OCI-LY7 (cell line): ENCODE results near the gene SLC66A2. TPM values are rescaled to one million over a fixed set of nuclear protein-coding genes. Genes with fewer than 3 reads are reported as not detected.

ENCODE experiments used
- BruUV-seq: library from RNA; stranded (reverse); fragments of 400-500 nt; replicated peaks from 2 replicates; lab custom pipeline; 2021; lab: Mats Ljungman, UMichigan
- CTCF ChIA-PET: fragments of 300-600 bp; sonication (Branson Sonifier 250); formaldehyde crosslinking; loops from one replicate; lab custom pipeline; 2022; ENCODE audit warnings: antibody characterized with exemption; ENCODE audit not compliant: unreplicated experiment; lab: Charles Lee
- POLR2A ChIA-PET: fragments of 300-600 bp; sonication (Branson Sonifier 250); formaldehyde crosslinking; loops from one replicate; lab custom pipeline; 2022; ENCODE audit warnings: antibody characterized with exemption; lab: Charles Lee
- DNase-seq: peaks from one replicate; pipeline ENCODE4 v3.0.0-alpha.2; 2015; ENCODE audit warnings: low spot score
- H2AFZ ChIP-seq: fragments of 200-600 bp; sonication (generic), shearing (Covaris generic); 2 replicates; pipeline ENCODE4 v1.6.1; 2014; ENCODE audit warnings: mild to moderate bottlenecking, antibody characterized with exemption, low read length, moderate library complexity
- H3K27ac ChIP-seq: fragments of 200-600 bp; sonication (generic); 2 replicates; pipeline ENCODE4 v1.5.1; 2014; ENCODE audit warnings: mixed run types, low read depth, mild to moderate bottlenecking, moderate library complexity, low read length, inconsistent platforms; ENCODE audit not compliant: poor library complexity, severe bottlenecking
- H3K36me3 ChIP-seq: fragments of 200-600 bp; sonication (generic); 2 replicates; pipeline ENCODE4 v1.6.1; 2014; ENCODE audit warnings: mild to moderate bottlenecking, antibody characterized with exemption, low read length, moderate library complexity, mixed read lengths; ENCODE audit not compliant: insufficient read depth
- H3K4me1 ChIP-seq: fragments of 200-600 bp; sonication (generic); 2 replicates; pipeline ENCODE4 v1.5.1; 2014; ENCODE audit warnings: mild to moderate bottlenecking, low read length; ENCODE audit not compliant: insufficient read depth, poor library complexity, severe bottlenecking
- H3K4me2 ChIP-seq: fragments of 200-600 bp; sonication (generic); 2 replicates; pipeline ENCODE4 v1.6.1; 2014; ENCODE audit warnings: mild to moderate bottlenecking, low read length
- H3K4me3 ChIP-seq: fragments of 200-600 bp; sonication (generic); 2 replicates; pipeline ENCODE4 v1.5.1; 2014; ENCODE audit warnings: mild to moderate bottlenecking, low read depth, low read length; ENCODE audit not compliant: poor library complexity, severe bottlenecking
- H3K79me2 ChIP-seq: fragments of 200-600 bp; sonication (generic); 2 replicates; pipeline ENCODE4 v1.6.1; 2016; ENCODE audit warnings: low read depth, mild to moderate bottlenecking, low read length, moderate library complexity, mixed read lengths; ENCODE audit not compliant: insufficient read depth
- H3K9me2 ChIP-seq: fragments of 200-600 bp; sonication (generic); 2 replicates; pipeline ENCODE4 v1.6.1; 2016; ENCODE audit warnings: mild to moderate bottlenecking, low read length, mixed read lengths; ENCODE audit not compliant: insufficient read depth
- H3K9me3 ChIP-seq: fragments of 200-600 bp; sonication (generic); 2 replicates; pipeline ENCODE4 v1.6.1; 2014; ENCODE audit warnings: mild to moderate bottlenecking, mixed run types, low read length, mixed read lengths
- H4K20me1 ChIP-seq: fragments of 200-600 bp; sonication (generic); 2 replicates; pipeline ENCODE4 v1.6.1; 2014; ENCODE audit warnings: mild to moderate bottlenecking, antibody characterized with exemption, low read length, moderate library complexity, mixed read lengths; ENCODE audit not compliant: insufficient read depth
- CTCF ChIP-seq: fragments of 200-600 bp; sonication (generic); conservative IDR thresholded peaks from 2 replicates; pipeline ENCODE4 v1.5.1; 2014; ENCODE audit warnings: mild to moderate bottlenecking, antibody characterized with exemption, low read length, moderate library complexity, mixed read lengths
- EZH2phosphoT487 ChIP-seq: fragments of 200-600 bp; sonication (generic); IDR thresholded peaks from 2 replicates; pipeline ENCODE4 v1.6.1; 2018; ENCODE audit warnings: low read depth, borderline replicate concordance, mild to moderate bottlenecking, mixed run types, antibody characterized with exemption, low read length, moderate library complexity, mixed read lengths
- intact Hi-C: fragments of 100-400 bp; cut with micrococcal nuclease; formaldehyde crosslinking; loops from one replicate; pipeline ENCODE4 v1.10.0; 2022; ENCODE audit not compliant: unreplicated experiment
- total RNA-seq, 2 experiments: library from RNA; depleted of rRNA in 1 of 2; stranded (reverse); fragments of >200 nt in 1 of 2; shearing (Covaris generic) in 1 of 2; gene quantifications; 2 replicates each; pipeline ENCODE4 v1.2.3, GENCODE V29; 2014 to 2022

SLC66A2 gene
- total RNA-seq, 2 experiments from 2014 or later: 14.5 to 17.9 TPM

- Histone ChIP-seq H3K79me2 (no peaks in the 10 kb centered on the region), H4K20me1 (no peaks in the 10 kb centered on the region), H3K4me1 (peaks cover 26% of the 10 kb centered on the region), H3K4me2 (no peak overlapping the region), H3K27ac (no peak overlapping the region), H2AFZ (no peak overlapping the region), H3K9me2 (no peaks in the 10 kb centered on the region), H3K9me3 (no peaks in the 10 kb centered on the region), H3K4me3 (no peak overlapping the region), H3K36me3 (no peaks in the 10 kb centered on the region)
- ChIA-PET CTCF (no interaction called here), POLR2A (no interaction called here)
- TF ChIP-seq CTCF (no peak), EZH2phosphoT487 (no peak)
- intact Hi-C loops: no loop called here
- BruUV-seq: no TSS peak
- no peak for DNase-seq
Observed at GRCh38 chr18:79958981-79959380, 7.5 kb upstream of the SLC66A2 start.

GRCh38 chr18:79956276-79956675 is 4.8 kb upstream of the SLC66A2 start:
- Histone ChIP-seq H3K4me1 (peaks cover 20% of the 10 kb centered on the region), H3K9me3 (no peaks in the 10 kb centered on the region), H3K4me2 (no peak overlapping the region), H4K20me1 (no peaks in the 10 kb centered on the region), H3K27ac (no peak overlapping the region), H3K9me2 (no peaks in the 10 kb centered on the region), H3K4me3 (no peak overlapping the region), H3K36me3 (no peaks in the 10 kb centered on the region), H2AFZ (no peak overlapping the region), H3K79me2 (no peaks in the 10 kb centered on the region)
- no TSS peak for BruUV-seq
- TF ChIP-seq EZH2phosphoT487 (no peak), CTCF (no peak)
- intact Hi-C loops: no loop called here
- ChIA-PET POLR2A (no interaction called here), CTCF (no interaction called here)
- no peak for DNase-seq

GRCh38 chr18:79955302-79956075 is 4.0 kb upstream of the SLC66A2 start:
- Histone ChIP-seq H3K4me1 (peaks cover 15% of the 10 kb centered on the region), H3K9me2 (no peaks in the 10 kb centered on the region), H3K9me3 (no peaks in the 10 kb centered on the region), H3K4me3 (no peak overlapping the region), H3K79me2 (no peaks in the 10 kb centered on the region), H3K36me3 (no peaks in the 10 kb centered on the region), H3K4me2 (no peak overlapping the region), H2AFZ (no peak overlapping the region), H4K20me1 (peaks cover under 1% of the 10 kb centered on the region; the same call in 1 of the 2 replicates), H3K27ac (no peak overlapping the region)
- TF ChIP-seq EZH2phosphoT487 (no peak), CTCF (no peak)
- no TSS peak for BruUV-seq
- ChIA-PET POLR2A (interaction anchor here (0.7 kb wide), 2 partner anchors 19 to 82 kb away, joined by 4 read pairs; no protein-coding TSS in a partner anchor), CTCF (no interaction called here)
- DNase-seq: no peak
- intact Hi-C loops: no loop called here
